Body of pancreas (tissue), 4 donors: ENCODE data around the gene MAGI1. TPM values are rescaled to one million over a fixed set of nuclear protein-coding genes. Genes with fewer than 3 reads are reported as not detected.

Experiments used
- ATAC-seq: fragments of 150-250 bp; one replicate; pipeline ENCODE4 v1.9.1; 2016
- DNase-seq, 4 donors: peaks; one replicate each; pipeline ENCODE4 v3.0.0-alpha.2; 2019
- H3K27ac ChIP-seq, 4 donors: fragments of 200-600 bp; sonication (generic); 1 replicate in 3 of 4; 2 replicates in 1 of 4; pipeline versions ENCODE4 v1.5.1 to v1.6.1; 2016 to 2019; ENCODE audit warnings: mild to moderate bottlenecking in 1 of 4, mixed read lengths in 1 of 4, moderate library complexity in 1 of 4
- H3K27me3 ChIP-seq, 2 donors: fragments of 200-600 bp; sonication (generic); one replicate each; pipeline ENCODE4 v1.6.0; 2016; ENCODE audit warnings: mild to moderate bottlenecking in 1 of 2
- H3K36me3 ChIP-seq, 2 donors: fragments of 200-600 bp; sonication (generic); replicated peaks in 1 of 2; 2 replicates each; pipeline ENCODE4 v1.5.1; 2016; ENCODE audit warnings: low read depth in 2 of 2; ENCODE audit not compliant: insufficient read depth in 1 of 2
- H3K4me1 ChIP-seq: fragments of 200-600 bp; sonication (generic); one replicate; pipeline ENCODE4 v1.6.0; 2016
- H3K4me3 ChIP-seq, 2 donors: fragments of 200-600 bp; sonication (generic); 1 replicate in 1 of 2; 2 replicates in 1 of 2; pipeline ENCODE4 v1.5.1; 2016 to 2019
- H3K9me3 ChIP-seq, 3 donors: fragments of 200-600 bp; sonication (generic); 1 replicate in 2 of 3; 2 replicates in 1 of 3; pipeline ENCODE4 v1.5.1; 2016
- POLR2A ChIP-seq, 3 donors: fragments of 450-650 bp; IDR thresholded peaks; one replicate each; pipeline ENCODE4 v1.6.1; 2016; ENCODE audit warnings: antibody characterized with exemption in 3 of 3, mild to moderate bottlenecking in 2 of 3
- WGBS, 2 donors: methylation state at CpG; one replicate each; pipeline ENCODE4 v1.1.5; 2017; 5-methylcytosine and 5-hydroxymethylcytosine counted together
- intact Hi-C: fragments of 100-400 bp; cut with DNase I; formaldehyde crosslinking; loops from one replicate; pipeline ENCODE4 v1.15.1; 2023
- total RNA-seq, 2 donors: library from RNA; depleted of rRNA; stranded (reverse); fragments of >200 nt; gene quantifications; one replicate each; pipeline ENCODE4 v1.1.0, GENCODE V29; 2016
- TF ChIP-seq, protein P1 (sequence below), 7 experiments: fragments of 450-650 bp in 4 of 7; fragments of 200-600 bp in 3 of 7; sonication (generic) in 3 of 7; IDR thresholded peaks; one replicate each; pipeline ENCODE4 v1.5.1; 2016 to 2019; ENCODE audit warnings: antibody characterized with exemption in 7 of 7

The MAGI1 gene
- total RNA-seq, 2 donors from 2014 or later: 44.2 to 63.6 TPM

GRCh38 chr3:65742914-65743313 is 295.8 kb downstream of the MAGI1 start:
- Histone ChIP-seq H3K36me3 (no peaks in the 10 kb centered on the region), H3K27ac (no peak overlapping the region), H3K27me3 (no peaks in the 10 kb centered on the region), H3K9me3 (no peaks in the 10 kb centered on the region), H3K4me1 (no peaks in the 10 kb centered on the region), H3K4me3 (no peak overlapping the region)
- DNase-seq: no peak
- no peak for ATAC-seq
- WGBS, 2 donors: 63 to 90% methylated on average over 1 of the region's 1 CpG
- intact Hi-C loops: no loop called here
- TF ChIP-seq, protein P1, sequence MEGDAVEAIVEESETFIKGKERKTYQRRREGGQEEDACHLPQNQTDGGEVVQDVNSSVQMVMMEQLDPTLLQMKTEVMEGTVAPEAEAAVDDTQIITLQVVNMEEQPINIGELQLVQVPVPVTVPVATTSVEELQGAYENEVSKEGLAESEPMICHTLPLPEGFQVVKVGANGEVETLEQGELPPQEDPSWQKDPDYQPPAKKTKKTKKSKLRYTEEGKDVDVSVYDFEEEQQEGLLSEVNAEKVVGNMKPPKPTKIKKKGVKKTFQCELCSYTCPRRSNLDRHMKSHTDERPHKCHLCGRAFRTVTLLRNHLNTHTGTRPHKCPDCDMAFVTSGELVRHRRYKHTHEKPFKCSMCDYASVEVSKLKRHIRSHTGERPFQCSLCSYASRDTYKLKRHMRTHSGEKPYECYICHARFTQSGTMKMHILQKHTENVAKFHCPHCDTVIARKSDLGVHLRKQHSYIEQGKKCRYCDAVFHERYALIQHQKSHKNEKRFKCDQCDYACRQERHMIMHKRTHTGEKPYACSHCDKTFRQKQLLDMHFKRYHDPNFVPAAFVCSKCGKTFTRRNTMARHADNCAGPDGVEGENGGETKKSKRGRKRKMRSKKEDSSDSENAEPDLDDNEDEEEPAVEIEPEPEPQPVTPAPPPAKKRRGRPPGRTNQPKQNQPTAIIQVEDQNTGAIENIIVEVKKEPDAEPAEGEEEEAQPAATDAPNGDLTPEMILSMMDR (IDR thresholded peaks at IDR 0.05): no peak

GRCh38 chr3:65741540-65741939 is 297.2 kb downstream of the MAGI1 start:
- intact Hi-C loops: no loop called here
- Histone ChIP-seq H3K36me3 (no peaks in the 10 kb centered on the region), H3K4me3 (no peak overlapping the region), H3K9me3 (no peaks in the 10 kb centered on the region), H3K4me1 (no peaks in the 10 kb centered on the region), H3K27ac (no peak overlapping the region), H3K27me3 (no peaks in the 10 kb centered on the region)
- ATAC-seq: no peak
- no peak for TF ChIP-seq POLR2A (IDR thresholded peaks at IDR 0.05)
- TF ChIP-seq, protein P1 (IDR thresholded peaks at IDR 0.05): no peak
- no peak for DNase-seq
- 77 to 83% methylated on average over 4 of the region's 4 CpGs for WGBS, 2 donors

DNA sequence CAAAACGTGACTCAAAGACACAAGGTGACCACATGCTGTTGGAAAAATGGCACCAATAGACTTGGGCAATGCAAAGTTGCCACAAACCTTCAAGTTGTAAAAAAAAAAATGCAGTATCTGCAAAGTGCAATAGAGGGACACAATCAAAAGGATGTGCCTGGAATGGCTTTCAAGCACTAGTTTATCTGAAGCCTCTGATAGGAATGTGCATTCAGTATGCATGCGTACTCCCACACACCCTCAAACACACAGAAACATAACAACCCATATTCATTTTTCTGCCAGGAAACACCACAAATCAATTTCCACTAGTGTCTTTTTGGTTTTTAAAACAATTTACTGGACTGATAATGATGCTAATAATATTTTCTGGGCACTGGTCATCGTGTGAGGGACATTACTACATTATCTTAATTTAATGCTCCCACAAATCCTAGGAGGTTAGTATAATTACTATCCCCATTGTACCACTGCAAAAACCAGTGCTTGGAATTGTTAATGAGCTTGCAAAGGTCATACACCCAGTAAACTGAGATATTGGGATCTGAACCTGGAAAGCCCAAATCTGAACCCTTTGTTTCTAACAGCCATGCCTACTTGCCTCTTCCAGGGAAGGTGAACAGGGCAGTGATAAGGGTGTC is 298.7 kb downstream of the MAGI1 start:
- no peak for ATAC-seq
- no peaks in the 10 kb centered on the region for H3K27me3 ChIP-seq
- H3K36me3 ChIP-seq: no peaks in the 10 kb centered on the region
- intact Hi-C loops: no loop called here
- DNase-seq: no peak
- no peak overlapping the region for H3K27ac ChIP-seq
- 51 to 58% methylated on average over 3 of the region's 3 CpGs for WGBS, 2 donors
- TF ChIP-seq POLR2A (IDR thresholded peaks at IDR 0.05): no peak
- TF ChIP-seq, protein P1 (IDR thresholded peaks at IDR 0.05): no peak
- no peak overlapping the region for H3K4me3 ChIP-seq
- H3K9me3 ChIP-seq: no peaks in the 10 kb centered on the region
- H3K4me1 ChIP-seq: no peaks in the 10 kb centered on the region

DNA sequence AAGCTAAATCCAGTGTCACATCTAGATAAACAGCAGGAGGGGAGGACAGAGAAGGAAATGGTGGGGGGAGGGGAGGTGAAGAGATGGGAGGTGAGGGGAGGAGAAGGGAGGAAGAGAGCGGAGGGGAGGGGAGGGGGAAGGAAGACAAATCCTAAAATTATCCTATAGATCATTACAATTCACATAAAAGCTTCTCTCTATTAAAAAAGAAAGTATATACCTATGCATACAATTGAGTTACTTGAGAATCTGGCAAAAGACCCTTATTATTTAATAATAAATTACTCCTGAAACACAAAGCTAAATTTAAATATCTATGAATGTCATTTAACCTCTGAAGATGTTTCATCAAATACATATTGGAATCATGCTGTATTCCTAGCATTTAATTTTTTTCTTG is 303.9 kb downstream of the MAGI1 start:
- Histone ChIP-seq H3K4me1 (peaks cover 6% of the 10 kb centered on the region), H3K9me3 (no peaks in the 10 kb centered on the region), H3K36me3 (no peaks in the 10 kb centered on the region), H3K27me3 (no peaks in the 10 kb centered on the region), H3K27ac (no peak overlapping the region), H3K4me3 (no peak overlapping the region)
- WGBS, 2 donors: 70 to 100% methylated on average over 1 of the region's 1 CpG
- intact Hi-C loops: no loop called here
- DNase-seq (no peak), ATAC-seq (no peak)
- TF ChIP-seq POLR2A (IDR thresholded peaks at IDR 0.05): no peak
- TF ChIP-seq, protein P1 (IDR thresholded peaks at IDR 0.05): no peak

DNA sequence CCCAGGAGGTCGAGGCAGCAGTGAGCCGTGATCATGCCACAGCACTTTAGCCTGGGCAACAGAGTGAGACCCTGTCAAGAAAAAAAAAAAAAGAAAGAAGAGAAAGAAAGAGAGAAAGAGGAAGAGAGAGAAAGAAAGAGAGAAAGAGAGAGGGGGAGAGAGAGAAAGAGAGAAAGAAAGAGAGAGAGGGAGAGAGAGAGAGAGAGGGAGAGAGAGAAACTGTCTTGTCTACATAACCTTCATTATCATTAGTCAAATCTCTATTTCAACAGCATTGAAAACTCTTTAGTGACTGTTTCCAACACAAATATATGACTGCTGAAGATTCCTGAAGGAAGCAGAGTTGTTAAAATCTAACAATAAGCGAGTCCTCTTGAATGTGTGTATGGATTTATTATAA is 304.3 kb downstream of the MAGI1 start:
- WGBS, 2 donors: 78 to 79% methylated on average over 3 of the region's 3 CpGs
- intact Hi-C loops: no loop called here
- TF ChIP-seq, protein P1 (IDR thresholded peaks at IDR 0.05): no peak
- no peak for TF ChIP-seq POLR2A (IDR thresholded peaks at IDR 0.05)

More for the DNA sequence above, 304.3 kb downstream of the MAGI1 start:
- Histone ChIP-seq H3K4me3 (no peak overlapping the region), H3K4me1 (peaks cover 10% of the 10 kb centered on the region), H3K36me3 (no peaks in the 10 kb centered on the region), H3K27me3 (no peaks in the 10 kb centered on the region), H3K27ac (no peak overlapping the region), H3K9me3 (no peaks in the 10 kb centered on the region)
- DNase-seq: no peak
- ATAC-seq: no peak
